Measurements from ENCODE around the gene ACKR4.
"Not testable (repeated sequence)": the region's sequence is repeated elsewhere in the genome, so short reads cannot be mapped to it uniquely, and the experiment has no call there.

ACKR4 gene

DNA sequence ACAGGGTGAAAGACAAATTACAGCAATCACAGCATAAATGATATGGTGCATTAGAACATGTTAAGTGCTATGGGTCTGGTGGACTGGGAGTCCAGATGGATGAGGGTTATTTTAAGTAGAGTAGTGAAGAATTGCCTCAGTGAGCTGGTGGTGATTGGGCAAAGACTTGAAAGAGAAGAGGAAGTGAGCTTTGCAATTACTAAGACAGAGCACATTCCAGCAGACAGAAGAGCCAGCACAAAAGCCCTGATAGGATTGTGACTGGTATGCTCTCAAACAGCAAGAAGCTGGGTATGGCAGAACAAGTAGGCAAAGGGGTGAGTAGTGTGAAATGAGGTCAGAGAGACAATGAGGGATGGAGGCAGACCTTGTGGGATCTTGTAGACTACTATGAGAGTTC is 2.1 kb upstream of the ACKR4 start:
- no peak for DNase-seq

DNA sequence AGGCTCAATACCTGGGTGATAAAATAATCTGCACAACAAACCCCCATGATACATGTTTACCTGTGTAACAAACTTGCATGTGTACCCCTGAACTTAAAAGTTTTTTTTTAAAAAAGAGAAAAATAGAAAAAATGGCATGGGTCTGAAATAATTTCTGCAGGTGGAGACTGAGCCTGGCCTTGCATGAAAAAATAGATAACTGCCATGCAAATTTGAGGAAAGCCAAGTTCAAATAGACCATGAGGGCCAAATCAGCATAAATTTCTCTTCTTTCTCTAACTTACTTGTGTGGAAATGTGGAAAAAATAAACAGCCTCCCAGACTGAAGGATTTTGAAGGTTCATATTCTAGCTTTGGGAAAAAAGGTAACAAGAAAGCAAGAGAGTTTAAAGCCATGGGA is 744 bp upstream of the ACKR4 start:
- DNase-seq: no peak

DNA sequence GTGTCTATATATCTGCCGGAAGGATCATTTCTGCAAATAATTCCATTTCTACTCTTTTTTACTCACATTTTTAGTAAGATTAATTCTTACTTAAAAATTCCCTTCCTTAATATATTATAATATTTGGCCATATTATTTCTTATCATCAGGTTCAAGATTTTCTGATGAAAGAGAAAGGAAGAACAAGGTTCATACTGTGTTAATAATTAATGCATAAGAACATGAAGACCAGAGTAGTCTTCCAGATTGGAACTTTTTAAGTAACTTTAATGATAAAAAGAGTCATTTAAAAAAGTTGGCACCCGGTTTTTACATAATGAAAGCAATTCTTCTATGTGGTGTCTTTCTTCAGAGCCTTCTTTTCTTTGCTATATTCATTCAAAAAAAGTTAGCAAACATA is 590 bp downstream of the ACKR4 start:
- DNase-seq: no peak

DNA sequence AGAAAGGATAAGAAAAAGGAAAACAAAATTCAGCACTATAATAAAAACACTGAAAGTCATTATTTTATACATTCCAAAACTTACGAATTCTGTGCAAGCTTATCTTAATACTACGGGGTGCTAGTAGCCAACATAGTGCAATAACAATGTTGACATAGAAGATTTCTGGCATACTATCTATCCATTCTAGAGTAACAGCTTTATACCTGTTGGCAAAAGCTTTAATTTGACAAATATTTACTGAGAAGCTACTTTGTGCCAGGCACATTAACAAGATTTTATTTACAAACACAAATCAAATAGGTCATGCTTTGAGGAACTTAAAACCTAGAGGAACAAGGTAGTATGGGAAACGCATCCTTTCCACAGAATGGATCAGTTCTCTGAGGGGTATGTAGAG is 1.1 kb downstream of the ACKR4 start:
- DNase-seq: no peak

DNA sequence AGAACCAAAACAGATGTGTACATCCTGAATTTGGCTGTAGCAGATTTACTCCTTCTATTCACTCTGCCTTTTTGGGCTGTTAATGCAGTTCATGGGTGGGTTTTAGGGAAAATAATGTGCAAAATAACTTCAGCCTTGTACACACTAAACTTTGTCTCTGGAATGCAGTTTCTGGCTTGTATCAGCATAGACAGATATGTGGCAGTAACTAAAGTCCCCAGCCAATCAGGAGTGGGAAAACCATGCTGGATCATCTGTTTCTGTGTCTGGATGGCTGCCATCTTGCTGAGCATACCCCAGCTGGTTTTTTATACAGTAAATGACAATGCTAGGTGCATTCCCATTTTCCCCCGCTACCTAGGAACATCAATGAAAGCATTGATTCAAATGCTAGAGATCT is 3.5 kb downstream of the ACKR4 start:
- DNase-seq: not testable (repeated sequence)

DNA sequence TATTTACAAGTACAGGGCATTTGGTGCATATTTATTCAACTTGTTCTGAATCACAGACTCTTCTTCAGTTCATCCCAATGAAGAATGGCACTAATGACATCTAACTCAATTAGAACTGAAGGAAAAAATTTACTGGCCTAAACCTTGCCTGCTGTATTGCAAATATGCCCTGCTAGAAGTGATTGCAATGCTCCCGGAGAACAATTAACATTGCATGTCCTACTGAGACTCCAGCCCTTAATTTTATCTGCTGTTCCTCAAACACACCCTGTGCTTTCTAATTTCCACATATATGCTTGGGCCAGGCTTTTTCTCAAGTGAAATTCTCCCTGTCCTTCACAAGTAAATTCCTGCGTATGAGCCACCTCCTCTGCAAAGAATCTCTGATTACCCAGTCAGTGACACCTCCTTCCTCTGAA is 8.3 kb downstream of the ACKR4 start:
- DNase-seq: no peak

DNA sequence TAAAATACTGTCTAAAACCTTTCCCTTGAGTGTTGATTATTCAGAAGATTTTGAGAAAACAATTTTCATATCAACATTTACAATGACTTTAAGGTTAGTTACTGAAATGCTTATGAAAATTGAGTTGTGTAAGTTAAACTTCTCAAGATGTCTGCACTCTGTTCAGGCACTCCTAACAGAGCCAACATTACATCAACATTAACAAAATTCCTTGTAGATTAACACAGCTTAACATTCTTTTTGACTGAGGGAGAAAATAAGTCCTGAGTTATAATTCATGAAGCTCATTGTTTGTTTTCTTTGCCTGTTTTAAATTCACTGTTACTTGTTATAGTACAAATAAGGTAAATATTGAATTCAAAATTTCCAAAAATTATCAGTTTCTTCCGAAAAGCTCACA is 9.0 kb downstream of the ACKR4 start:
- DNase-seq: no peak

DNA sequence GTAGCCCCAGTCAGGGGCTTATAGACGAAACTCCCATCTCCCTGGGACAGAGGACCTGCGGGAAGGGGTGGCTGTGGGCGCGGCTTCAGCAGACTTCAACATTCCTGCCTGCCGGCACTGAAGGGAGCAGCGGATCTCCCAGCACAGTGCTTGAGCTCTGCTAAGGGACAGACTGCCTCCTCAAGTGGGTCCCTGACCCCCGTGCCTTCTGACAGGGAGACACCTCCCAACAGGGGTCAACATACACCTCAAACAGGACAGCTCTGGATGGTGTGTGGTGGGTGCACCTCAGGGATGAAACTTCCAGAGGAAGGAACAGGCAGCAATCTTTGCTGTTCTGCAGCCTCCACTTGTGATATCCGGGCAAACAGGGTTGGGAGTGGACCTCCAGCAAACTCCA is 9.6 kb downstream of the ACKR4 start:
- not testable (repeated sequence) for DNase-seq

DNA sequence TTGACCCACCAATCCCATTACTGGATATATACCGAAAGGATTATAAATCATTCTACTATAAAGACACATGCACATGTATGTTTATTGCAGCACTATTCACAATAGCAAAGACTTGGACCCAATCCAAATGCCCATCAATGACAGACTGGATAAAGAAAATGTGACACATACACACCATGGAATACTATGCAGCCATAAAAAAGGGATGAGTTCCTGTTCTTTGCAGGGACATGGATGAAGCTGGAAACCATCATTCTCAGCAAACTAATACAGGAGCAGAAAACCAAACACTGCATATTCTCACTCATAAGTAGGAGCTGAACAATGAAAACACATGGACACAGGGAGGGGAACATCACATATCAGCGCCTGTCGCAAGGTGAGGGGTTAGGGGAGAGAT is 18.2 kb downstream of the ACKR4 start:
- not testable (repeated sequence) for DNase-seq

DNA sequence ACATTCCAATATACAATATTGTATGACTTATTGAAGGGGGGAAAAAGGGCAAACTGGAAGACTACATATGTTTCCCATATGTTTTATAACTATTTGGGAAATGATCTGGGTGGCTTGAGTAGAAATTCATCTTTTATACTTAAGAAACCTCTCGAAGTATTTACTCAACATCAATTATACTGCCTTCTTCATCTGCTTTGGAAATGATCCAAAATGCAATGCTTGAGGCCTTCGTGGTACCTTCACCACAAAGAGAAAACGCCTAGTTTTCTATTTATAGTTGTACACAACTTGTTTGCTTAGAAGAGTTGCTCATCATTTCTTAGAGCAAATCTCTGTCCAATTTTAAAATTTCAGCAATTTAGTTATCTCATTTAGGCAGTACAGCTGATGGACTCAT is 18.8 kb downstream of the ACKR4 start:
- no peak for DNase-seq

DNA sequence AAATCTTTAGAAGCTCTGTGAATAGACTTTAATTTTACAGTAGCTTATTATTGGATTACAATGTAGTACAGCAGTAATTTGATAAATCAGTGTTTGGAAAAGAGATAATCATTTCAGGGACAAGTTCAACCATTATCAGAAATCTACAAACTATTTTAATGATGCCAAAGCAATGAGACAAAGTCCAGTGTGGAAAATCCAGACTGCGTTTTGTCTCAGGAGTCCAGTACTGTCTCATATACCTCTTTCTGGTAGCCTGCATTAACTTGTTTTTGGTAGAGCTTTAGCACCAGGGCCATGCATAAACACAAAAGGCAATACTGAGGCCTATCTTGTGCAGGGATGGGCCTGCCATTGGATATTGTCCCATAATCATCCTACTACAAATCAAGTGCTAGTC is 19.7 kb downstream of the ACKR4 start:
- no peak for DNase-seq

DNA sequence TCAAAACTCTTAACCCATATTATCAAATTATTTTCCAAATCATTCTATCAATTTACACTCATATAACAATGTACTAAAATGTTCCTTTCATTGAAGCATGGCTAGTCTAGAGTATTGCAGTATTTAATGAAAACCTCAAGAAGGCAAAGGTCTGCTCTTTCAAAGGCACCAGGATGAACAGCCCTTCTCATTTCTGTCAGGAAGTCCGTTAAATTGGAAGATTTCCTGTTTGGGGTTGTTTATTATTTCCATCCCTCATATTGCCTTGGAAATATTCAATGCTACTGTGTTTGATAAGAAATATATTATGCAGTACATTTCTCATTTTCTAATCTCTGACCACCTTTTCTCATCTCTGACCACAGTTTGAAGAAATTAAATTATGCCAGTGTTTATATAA is 25.1 kb downstream of the ACKR4 start:
- no peak for DNase-seq

DNA sequence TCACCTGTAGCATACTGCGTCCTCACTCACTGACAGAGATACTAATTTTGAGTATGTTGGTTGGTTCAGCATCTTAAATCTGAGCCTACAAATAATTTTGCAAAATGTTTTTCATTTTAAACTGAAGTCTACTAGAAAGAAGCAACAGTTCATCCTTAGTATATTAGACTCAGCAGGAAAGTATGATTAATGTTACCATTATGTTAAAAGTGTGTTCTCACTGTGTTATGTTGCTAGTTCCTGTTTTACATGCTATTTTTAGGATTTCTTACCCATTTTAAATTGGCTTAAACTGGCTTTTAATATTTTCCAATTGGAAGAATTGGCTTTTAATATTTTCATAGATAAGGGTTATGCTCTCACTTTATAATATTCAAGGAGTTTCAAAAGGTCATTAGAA is 25.7 kb downstream of the ACKR4 start:
- DNase-seq: no peak

DNA sequence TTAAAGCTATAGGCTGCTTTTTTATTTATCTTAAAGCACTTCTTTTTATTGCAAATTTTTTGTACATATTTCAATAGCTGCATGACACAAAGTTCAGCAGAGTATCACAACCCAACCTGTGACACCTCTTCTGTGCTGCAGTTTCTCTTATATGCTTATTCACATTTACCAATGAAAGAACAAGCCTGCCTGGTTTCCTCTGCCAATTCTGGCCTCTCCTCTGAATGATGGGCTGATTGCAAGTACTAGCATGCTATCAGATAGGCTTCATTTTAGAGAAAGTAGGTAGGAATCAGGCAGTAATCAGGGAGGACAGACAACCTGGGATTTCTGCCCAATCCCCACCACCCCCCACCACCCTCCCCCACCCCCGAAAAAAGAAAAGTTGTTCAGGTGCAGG is 26.6 kb downstream of the ACKR4 start:
- DNase-seq: no peak

DNA sequence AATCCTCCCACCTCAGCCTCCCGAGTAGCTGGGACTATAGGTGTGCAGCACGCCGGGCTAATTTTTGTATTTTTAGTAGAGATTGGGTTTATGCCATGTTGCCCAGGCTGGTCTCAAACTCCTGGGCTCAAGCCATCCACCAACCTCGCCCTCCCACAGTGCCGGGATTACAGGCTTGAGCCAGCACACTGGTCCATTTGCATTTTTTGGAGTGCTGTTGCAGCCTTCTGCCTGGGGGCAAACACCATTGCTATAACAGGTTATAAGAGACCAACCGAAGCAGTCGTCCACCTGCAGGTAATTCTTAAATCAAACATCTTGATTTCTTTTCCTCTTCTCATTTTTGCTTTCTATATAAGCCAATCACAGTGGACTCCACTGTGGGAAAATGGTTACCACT is 27.7 kb downstream of the ACKR4 start:
- no peak for DNase-seq

DNA sequence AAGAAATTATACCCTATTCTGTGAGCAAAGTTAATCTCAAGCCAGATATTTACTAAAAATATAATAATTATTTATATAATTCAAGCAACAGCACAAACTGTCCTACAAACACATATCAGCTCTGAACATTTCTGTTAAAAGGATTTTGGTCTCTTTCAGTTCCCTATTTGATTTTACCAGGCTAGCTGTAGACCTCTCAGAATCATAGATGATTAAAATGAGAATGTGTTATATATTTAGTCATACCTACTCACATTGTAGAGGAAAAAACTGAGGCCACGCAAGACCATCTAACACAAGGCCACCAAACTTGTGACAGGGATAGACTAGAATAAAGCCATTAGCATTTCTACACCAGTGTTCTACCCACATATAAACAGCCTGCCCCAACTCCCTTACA is 28.5 kb downstream of the ACKR4 start:
- no peak for DNase-seq

DNA sequence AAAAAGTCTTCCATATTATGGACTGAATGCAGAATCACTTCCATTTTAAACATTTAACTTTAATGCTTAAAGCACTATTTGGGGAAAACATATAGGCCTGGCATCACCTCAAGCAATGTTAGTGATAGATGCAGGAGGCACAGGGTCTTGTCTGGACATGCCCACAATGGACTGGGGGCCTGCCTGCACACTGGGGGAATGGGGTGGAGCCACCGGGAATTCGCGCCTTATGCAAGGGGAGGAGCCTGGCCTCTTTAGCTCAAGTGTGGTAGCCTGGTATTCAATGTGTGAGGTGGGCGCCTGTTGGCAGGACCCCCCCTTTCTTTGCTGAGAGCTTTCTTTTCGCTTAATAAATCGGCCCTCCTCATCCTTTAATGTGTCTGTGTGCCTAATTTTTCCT is 29.9 kb downstream of the ACKR4 start:
- no peak for DNase-seq

DNA sequence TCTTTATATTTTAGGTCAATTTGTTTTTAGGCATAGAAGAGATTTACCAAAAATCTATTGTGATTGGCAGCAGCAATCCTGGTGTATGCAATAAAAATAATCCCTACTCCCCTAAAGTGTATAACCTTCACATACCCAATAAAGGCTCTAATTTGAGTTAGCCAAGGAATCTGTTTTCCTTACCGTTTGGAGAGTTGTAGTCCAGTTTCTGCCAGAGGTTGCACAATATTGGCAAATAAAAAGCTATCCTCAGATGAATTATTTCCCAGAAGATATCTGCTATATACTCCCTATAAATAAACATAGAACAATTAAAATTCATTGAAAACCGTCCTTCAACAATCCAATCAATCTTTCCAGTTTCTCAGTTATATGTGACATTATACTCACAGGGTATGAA is 31.1 kb downstream of the ACKR4 start:
- DNase-seq: no peak

DNA sequence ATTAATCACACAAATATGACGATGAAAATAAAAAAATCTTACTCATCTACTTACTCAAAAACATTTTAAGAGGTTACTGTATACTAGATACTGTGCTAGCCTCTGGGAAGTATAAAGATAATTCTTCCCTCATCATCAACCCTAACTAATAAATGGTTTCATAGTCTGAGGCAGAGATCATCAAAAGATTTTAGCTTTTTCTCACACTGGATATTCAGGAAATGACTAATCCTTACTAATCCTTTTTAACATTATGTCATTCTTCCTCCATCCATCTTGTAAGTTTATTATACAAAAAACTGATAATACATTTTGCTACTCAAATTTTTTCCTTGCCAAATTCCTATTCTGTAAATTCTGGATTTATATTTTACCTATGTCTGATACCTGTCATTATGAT is 32.9 kb downstream of the ACKR4 start:
- DNase-seq: no peak

DNA sequence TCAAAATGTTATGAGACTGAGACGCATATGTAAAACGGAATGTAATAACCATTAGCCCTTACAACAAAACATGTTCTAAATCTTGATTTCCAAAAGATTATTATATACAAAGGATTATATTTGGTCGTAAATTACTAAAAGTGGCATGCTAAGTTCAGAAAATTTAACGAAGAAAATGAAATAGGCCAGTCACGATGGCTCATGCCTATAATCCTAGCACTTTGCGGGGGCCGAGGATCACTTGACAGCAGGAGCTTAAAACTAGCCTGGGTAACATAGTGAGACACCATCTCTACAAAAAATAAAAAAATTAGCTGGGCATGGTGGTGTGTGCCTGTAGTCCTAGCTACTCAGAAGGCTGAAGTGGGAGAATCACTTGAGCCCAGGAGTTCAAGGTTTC is 33.5 kb downstream of the ACKR4 start:
- no peak for DNase-seq

DNA sequence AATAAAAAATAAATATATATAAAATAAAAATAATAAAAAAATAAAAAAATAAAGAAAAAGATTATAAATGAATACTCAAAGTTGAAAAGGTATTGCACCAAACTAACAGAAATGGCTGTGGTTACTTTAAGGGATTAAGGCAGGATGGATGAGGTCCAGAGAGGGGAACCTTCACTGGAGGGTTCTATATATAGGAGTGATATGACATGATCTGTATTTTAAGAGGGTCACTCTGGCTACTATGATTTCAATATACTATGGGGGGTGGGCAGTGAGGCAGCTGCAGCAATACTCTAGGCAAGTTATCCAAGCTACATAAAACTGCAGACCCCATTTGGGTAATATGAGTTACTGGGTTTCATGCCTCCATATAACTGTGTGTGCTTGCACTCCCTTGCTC is 38.0 kb downstream of the ACKR4 start:
- DNase-seq: no peak

DNA sequence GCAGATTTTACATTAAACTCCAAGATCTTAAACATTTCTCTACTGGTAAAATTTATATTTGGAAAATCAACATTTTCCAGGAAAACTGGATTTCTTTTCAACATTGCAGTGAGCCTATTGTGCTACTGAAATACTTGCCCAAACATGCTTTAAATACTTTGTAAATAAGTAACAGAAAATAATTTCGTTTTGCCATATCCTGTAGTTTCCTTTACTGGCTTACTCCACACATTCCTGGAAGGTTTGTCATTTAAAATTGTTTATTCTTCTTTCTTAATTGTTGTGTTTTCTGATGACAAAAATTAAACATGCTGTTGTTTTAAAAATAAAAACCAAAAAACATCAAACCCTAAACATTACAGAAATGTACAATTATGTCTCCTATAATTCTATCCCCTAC is 40.5 kb downstream of the ACKR4 start:
- no peak for DNase-seq

DNA sequence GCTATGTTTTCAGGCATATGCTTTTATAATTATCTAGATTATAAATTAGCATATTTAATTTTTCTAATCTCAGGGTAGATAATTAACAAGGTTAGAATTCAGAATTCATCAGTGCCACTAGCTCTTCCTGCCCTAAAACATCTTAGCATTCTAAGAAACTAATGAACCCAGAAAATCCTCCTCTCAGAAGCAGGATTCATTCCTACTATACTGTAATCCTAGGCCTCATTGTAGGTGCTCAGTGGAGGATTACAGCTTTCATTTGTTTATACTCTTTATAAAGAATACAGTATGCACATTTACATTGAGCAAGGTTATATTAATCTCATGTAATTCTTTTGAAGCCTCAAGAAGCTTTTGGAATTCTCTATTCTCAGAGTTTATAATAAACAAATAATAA is 41.6 kb downstream of the ACKR4 start:
- no peak for DNase-seq

DNA sequence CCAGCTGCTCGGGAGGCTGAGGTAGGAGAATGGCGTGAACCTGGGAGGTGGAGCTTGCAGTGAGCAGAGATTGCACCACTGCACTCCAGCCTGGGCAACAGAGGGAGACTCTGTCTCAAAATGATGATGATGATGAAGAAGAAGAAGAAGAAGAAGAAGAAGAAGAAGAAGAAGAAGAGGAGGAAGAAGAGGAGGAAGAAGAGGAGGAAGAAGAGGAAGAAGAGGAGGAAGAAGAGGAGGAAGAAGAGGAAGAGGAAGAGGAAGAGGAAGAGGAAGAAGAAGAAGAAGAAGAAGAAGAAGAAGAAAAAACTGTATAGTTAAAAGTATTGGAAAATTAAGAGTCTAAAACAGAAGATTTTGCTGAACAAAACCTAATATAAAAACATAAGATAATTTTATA is 44.4 kb downstream of the ACKR4 start:
- DNase-seq: not testable (repeated sequence)

DNA sequence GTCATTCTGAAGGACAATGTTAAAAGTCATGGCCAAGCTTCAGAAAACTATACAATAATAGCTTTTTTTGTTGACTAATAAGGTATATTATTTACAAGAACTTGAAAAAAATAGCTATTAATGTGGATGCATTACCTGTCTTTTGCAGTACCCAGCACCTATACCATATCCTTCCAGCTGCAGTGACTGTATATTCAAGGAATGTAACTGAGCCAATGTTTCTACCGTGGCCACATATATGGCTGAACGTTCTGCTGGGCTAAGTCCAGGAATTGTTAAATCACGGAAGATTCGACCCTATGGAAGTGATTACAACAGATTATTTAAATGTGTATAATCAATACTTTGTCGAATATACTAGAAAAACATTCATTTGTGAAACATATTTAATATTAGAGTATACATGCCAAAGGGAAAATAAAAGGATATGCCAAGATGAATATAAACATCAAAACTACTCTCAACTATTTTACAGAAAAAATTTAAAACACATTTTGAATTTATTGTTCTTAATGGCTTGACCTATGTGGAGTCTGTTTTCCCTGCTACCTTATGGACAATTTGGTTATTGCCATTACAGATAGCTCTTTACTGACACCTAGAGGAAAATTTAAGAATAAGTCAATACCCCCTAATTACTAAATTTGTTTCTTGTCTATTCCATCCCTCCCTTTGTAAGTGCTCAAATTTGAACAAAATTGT is 44.9 kb downstream of the ACKR4 start:
- DNase-seq: peak; percentile 29

DNA sequence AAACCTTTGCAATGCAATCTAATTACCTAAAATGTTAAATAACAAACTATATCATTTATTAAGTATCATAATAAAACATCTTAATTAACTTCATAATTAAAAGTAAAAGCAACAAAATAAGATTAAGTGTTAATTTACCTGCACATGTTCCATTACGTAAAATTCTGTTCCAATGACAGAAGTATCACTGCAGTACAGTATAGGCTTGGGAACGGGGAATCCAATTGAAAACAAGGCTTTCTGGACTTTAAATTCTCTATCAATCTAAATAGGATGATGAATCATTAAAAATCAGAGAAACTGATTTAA is 45.4 kb downstream of the ACKR4 start:
- no peak for DNase-seq
